HCT116 (cell line): ENCODE measurements around the gene LEAP2. TPM values are rescaled to one million over a fixed set of nuclear protein-coding genes. Genes with fewer than 3 reads are reported as not detected.

ENCODE experiments used
- CTCF ChIP-seq, 3 experiments: fragments of 200-600 bp in 1 of 3; sonication (generic) in 1 of 3; IDR thresholded peaks in 2 of 3; conservative IDR thresholded peaks in 1 of 3; 2 replicates each; pipeline ENCODE4 v1.5.1; 2012 to 2017; ENCODE audit warnings: low read depth in 2 of 3, low read length in 2 of 3, antibody characterized with exemption in 1 of 3, borderline replicate concordance in 1 of 3, control low read depth in 1 of 3, mild to moderate bottlenecking in 1 of 3, mixed read lengths in 1 of 3, mixed run types in 1 of 3, moderate library complexity in 1 of 3; ENCODE audit not compliant: insufficient read depth in 1 of 3
- ELF1 ChIP-seq: IDR thresholded peaks from 2 replicates; pipeline ENCODE4 v1.6.1; 2012; ENCODE audit warnings: low read depth, borderline replicate concordance
- JUND ChIP-seq: IDR thresholded peaks from 2 replicates; pipeline ENCODE4 v1.6.1; 2012
- POLR2A ChIP-seq: IDR thresholded peaks from 2 replicates; pipeline ENCODE4 v1.7.0; 2011; ENCODE audit warnings: borderline replicate concordance; ENCODE audit not compliant: insufficient read depth, insufficient read length; ENCODE audit errors: extremely low read depth
- SP1 ChIP-seq: IDR thresholded peaks from 2 replicates; pipeline ENCODE4 v1.6.1; 2012; ENCODE audit warnings: low read depth
- YY1 ChIP-seq: IDR thresholded peaks from 2 replicates; pipeline ENCODE4 v1.6.1; 2011; ENCODE audit warnings: low read length, low read depth, moderate library complexity, mild to moderate bottlenecking; ENCODE audit not compliant: insufficient replicate concordance; ENCODE audit errors: extremely low read depth
- total RNA-seq: library from RNA; stranded (reverse); gene quantifications from one replicate; pipeline ENCODE4 v1.2.1, GENCODE V29; 2021; ENCODE audit not compliant: unreplicated experiment
- TF ChIP-seq, protein P1 (sequence below): IDR thresholded peaks from 2 replicates; pipeline ENCODE4 v1.6.1; 2012; ENCODE audit warnings: low read depth

LEAP2 gene
- total RNA-seq, 1 experiment from 2014 or later: 1.2 TPM

GRCh38 chr5:132866342-132867045 lies 7.0 kb upstream of the LEAP2 start, which contains the start of the genes GDF9 and UQCRQ (continued):
- TF ChIP-seq POLR2A (peak; percentile 87), JUND (peak; percentile 82), CTCF (IDR thresholded peaks at IDR 0.05 in 2 of 3, conservative IDR thresholded peaks at IDR 0.05 in 1 of 3; ENCODE audit: borderline replicate concordance in 1 of 3, insufficient read depth in 1 of 3, low read depth in 2 of 3, low read length in 2 of 3) (peak in 1 of 3 experiments; percentile 21; a peak in 1 of 6 replicates), YY1 (no peak), ELF1 (no peak), SP1 (peak; percentile 90)
- TF ChIP-seq, protein P1, sequence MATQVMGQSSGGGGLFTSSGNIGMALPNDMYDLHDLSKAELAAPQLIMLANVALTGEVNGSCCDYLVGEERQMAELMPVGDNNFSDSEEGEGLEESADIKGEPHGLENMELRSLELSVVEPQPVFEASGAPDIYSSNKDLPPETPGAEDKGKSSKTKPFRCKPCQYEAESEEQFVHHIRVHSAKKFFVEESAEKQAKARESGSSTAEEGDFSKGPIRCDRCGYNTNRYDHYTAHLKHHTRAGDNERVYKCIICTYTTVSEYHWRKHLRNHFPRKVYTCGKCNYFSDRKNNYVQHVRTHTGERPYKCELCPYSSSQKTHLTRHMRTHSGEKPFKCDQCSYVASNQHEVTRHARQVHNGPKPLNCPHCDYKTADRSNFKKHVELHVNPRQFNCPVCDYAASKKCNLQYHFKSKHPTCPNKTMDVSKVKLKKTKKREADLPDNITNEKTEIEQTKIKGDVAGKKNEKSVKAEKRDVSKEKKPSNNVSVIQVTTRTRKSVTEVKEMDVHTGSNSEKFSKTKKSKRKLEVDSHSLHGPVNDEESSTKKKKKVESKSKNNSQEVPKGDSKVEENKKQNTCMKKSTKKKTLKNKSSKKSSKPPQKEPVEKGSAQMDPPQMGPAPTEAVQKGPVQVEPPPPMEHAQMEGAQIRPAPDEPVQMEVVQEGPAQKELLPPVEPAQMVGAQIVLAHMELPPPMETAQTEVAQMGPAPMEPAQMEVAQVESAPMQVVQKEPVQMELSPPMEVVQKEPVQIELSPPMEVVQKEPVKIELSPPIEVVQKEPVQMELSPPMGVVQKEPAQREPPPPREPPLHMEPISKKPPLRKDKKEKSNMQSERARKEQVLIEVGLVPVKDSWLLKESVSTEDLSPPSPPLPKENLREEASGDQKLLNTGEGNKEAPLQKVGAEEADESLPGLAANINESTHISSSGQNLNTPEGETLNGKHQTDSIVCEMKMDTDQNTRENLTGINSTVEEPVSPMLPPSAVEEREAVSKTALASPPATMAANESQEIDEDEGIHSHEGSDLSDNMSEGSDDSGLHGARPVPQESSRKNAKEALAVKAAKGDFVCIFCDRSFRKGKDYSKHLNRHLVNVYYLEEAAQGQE: no peak
